SJCRH30 (cell line): Measurements from ENCODE around the gene LHPP. TPM values are rescaled to one million over a fixed set of nuclear protein-coding genes. Genes with fewer than 3 reads are reported as not detected.

Experiments
- DNase-seq, 2 experiments: peaks; one replicate each; pipeline ENCODE4 v3.0.0-alpha.2; 2015 to 2020
- H3K27ac ChIP-seq: fragments of 250-450 bp; sonication (Bioruptor Pico); 2 replicates; pipeline ENCODE4 v1.5.1; 2020; ENCODE audit warnings: mild to moderate bottlenecking, moderate library complexity
- H3K27me3 ChIP-seq: fragments of 250-450 bp; sonication (Bioruptor Pico); 2 replicates; pipeline ENCODE4 v1.5.1; 2020; ENCODE audit warnings: mild to moderate bottlenecking, moderate library complexity
- H3K36me3 ChIP-seq: fragments of 250-450 bp; sonication (Bioruptor Pico); 2 replicates; pipeline ENCODE4 v1.5.1; 2020; ENCODE audit warnings: mild to moderate bottlenecking, moderate library complexity
- H3K4me1 ChIP-seq: fragments of 250-450 bp; sonication (Bioruptor Pico); 2 replicates; pipeline ENCODE4 v1.5.1; 2020; ENCODE audit warnings: mild to moderate bottlenecking, moderate library complexity
- H3K4me3 ChIP-seq: fragments of 250-450 bp; sonication (Bioruptor Pico); 2 replicates; pipeline ENCODE4 v1.5.1; 2020; ENCODE audit warnings: mild to moderate bottlenecking, moderate library complexity
- H3K9me3 ChIP-seq: fragments of 250-450 bp; sonication (Bioruptor Pico); replicated peaks from 2 replicates; pipeline ENCODE4 v1.5.1; 2020; ENCODE audit warnings: mild to moderate bottlenecking, moderate library complexity
- total RNA-seq: library from RNA; depleted of rRNA; stranded (reverse); fragments of >200 nt; shearing (Covaris generic); gene quantifications from 2 replicates; pipeline ENCODE4 v1.2.3, GENCODE V29; 2014

The LHPP gene
- total RNA-seq, 1 experiment from 2014 or later: 2.9 TPM

DNA sequence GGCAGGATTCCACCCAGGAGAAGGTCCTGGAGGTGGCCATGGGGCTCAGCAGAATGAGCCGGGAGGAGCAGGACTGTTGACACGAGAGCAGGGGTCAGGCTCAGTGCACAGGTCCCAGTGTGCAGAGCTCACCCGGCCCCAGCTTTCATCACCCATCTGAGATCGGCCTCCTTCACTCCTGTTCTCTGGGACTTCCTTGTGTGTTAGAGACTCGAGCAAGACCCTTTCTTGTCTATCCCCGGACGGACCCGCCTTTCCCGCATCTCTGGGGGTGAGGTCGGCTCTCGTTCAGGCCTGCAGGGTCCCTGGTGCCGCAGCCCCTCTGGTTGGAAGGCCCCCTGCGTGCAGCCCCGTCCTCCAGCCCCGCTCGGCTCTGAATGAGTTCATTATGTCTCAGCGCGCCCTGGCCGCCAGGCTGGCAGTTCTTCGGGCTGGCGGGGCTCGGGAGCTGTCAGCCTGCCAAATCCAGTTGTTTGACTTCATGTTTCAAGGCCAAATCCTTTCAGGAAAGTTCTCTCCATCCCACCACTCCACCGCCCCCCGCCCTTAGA is 127.9 kb downstream of the LHPP start:
- Histone ChIP-seq H3K4me3 (peak overlapping the region; percentile 47), H3K27me3 (0 out of 2 replicates have a peak, but pooled peaks cover 7% of the 10 kb centered on the region), H3K36me3 (no peaks in the 10 kb centered on the region), H3K27ac (no peak overlapping the region), H3K4me1 (peaks cover 10% of the 10 kb centered on the region), H3K9me3 (0 out of 2 replicates have a peak, but pooled peaks cover 2% of the 10 kb centered on the region)
- DNase-seq: peak; percentile 33 to 48

DNA sequence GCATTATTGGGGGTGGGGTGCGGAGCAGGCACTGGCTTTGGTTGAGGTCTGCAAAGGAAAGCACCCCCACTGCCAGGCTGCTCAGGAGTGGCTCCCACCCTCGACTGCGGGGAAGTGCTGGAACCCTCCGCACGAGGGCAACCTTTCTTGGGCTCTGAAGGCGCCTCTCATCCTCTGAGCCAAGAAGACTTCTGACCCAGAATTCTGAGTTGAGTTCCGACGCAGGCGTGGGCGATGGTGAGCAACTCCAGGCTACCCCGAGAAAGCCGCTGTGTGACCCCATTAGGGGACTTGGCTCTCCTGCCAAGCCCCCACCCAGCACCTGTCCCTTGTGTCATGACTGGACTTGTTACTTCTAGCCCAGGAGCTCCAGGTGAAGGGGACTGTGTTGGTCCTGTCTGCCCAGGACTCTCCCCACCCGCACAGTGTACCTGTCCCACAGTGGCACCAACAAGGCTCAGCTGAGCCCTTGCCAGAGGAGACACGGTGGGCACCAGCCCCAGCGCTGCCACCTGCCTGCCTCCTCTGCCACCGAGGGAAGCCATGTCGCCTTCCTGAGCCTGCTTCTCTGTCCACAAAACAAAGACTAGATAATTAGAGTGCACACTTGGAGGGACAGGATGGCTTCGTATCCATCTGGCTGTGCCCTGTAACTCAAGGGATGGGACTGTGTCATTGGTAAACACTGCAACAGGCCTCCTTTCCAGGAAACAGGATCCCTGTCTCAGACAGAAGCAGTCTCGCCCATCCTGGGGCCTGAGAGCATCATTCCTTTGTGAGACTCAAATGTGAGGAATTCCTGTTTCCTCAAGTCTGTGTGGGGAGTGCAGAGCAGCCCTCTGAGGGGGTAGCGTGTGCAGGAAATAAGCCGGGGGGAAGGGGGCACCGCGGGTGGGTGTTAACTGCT is 128.8 kb downstream of the LHPP start:
- H3K36me3 ChIP-seq: no peaks in the 10 kb centered on the region
- no peaks in the 10 kb centered on the region for H3K9me3 ChIP-seq
- 0 out of 2 replicates have a peak, but pooled peaks cover 7% of the 10 kb centered on the region for H3K27me3 ChIP-seq
- no peak overlapping the region for H3K4me3 ChIP-seq
- no peak overlapping the region for H3K27ac ChIP-seq
- peaks cover 10% of the 10 kb centered on the region for H3K4me1 ChIP-seq
- DNase-seq: no peak

DNA sequence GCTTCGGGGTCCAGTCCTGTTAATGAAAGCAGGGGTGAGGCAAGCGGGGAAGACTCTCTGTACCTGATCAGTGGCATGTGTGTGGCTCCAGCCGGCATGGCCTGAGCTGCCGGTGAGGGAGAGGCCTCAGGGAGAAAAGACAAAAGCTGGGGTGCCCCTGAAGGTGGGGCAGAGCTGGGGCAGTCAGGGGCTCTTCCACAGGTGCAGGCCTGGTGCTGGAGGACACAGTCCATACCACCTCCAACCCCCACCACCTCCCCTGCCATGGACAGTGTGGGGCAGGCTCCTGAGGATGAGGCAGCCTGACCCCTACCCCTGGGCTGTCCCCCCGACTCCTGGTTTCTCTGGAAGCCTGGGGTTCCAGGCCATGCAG is 129.5 kb downstream of the LHPP start:
- no peak for DNase-seq
- Histone ChIP-seq H3K4me3 (no peak overlapping the region), H3K36me3 (no peaks in the 10 kb centered on the region), H3K9me3 (no peaks in the 10 kb centered on the region), H3K27ac (no peak overlapping the region), H3K4me1 (peaks cover 10% of the 10 kb centered on the region), H3K27me3 (0 out of 2 replicates have a peak, but pooled peaks cover 7% of the 10 kb centered on the region)

DNA sequence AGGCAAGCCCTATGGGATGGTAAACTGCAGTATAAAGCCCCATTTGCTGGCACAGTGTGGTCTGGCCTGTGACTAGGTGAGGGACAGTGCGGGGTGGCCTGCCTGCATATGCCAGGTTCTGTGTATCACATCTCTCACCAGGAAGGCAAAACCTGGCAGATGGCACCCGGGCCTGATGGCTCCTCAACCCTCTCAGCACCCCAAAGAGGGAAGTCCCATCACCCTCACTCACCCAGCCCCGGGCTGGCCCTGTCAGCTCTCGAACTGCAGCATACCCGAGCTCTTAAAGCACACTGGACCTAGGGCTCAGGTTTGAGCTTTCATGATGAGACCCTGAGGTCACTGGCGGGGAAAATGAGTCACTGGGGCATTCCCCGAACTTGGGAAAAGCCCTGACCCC is 130.5 kb downstream of the LHPP start:
- DNase-seq: no peak
- H3K27me3 ChIP-seq: 0 out of 2 replicates have a peak, but pooled peaks cover 7% of the 10 kb centered on the region
- no peaks in the 10 kb centered on the region for H3K9me3 ChIP-seq
- no peak overlapping the region for H3K27ac ChIP-seq
- no peaks in the 10 kb centered on the region for H3K36me3 ChIP-seq
- H3K4me3 ChIP-seq: no peak overlapping the region
- H3K4me1 ChIP-seq: peaks cover 10% of the 10 kb centered on the region

DNA sequence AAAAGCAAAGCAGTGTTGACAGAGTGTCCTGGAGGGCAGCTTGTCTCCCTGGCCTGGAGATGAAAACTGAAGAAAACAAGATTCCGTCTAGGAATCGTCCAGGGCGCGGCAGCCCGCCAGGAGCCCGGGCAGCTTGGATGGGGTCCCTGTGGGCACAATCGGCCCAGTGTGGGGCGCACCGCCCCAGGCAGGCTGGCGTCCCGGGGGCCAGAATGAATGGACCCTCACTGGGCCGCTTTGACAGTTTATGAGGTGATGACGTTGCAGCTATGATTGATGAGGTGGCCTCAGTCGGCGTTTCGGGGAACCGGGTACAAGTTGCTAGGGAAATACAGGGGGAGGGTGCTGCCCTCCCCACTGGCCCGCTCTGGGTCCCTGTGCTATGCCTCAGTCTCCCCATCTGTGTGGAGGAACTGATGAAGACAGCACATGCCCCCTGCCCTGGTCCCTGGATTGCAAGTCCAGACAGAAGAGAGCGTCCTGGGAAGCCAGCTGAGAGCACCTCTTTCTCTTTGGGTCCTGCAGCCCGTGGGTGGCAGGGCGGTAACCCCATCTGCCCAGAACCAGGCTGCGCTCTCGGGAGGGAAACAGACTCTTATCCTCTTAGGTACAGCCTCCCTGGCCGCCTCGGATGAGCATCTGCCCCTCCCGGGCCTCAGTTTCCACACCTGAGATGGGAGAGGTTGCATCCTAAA is 131.3 kb downstream of the LHPP start:
- 0 out of 2 replicates have a peak, but pooled peaks cover 7% of the 10 kb centered on the region for H3K27me3 ChIP-seq
- H3K9me3 ChIP-seq: no peaks in the 10 kb centered on the region
- H3K27ac ChIP-seq: no peak overlapping the region
- H3K4me3 ChIP-seq: no peak overlapping the region
- peaks cover 10% of the 10 kb centered on the region for H3K4me1 ChIP-seq
- no peak for DNase-seq
- no peaks in the 10 kb centered on the region for H3K36me3 ChIP-seq

DNA sequence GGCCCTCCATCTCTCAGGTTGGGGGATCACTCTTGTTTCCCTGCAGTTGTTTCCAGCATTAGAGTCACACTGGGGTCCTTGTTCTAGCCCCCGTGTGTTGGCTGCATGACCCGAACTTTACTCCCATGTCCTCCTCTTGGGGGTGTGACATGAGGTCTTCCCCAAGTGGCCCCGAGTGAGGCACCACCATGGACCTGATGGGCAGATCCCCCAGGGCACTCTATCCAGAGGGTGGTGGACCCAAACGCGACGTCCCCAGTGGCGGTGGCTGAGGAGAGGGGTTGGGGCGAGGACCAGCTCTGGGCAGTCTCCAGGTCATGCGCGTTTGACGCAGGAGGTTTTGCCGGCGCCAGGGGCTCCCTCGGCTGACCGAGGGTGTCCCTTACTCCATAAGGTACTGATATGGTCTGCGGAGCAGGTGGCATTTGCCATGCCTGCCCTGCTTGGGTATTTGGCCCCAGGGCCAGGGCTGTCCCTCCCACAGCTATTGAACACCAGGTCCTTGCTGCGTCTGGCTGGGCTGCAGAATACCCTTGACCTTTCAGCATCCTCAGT is 131.9 kb downstream of the LHPP start:
- Histone ChIP-seq H3K27me3 (0 out of 2 replicates have a peak, but pooled peaks cover 7% of the 10 kb centered on the region), H3K9me3 (no peaks in the 10 kb centered on the region), H3K4me1 (peaks cover 8% of the 10 kb centered on the region), H3K27ac (no peak overlapping the region), H3K4me3 (no peak overlapping the region), H3K36me3 (no peaks in the 10 kb centered on the region)
- no peak for DNase-seq

DNA sequence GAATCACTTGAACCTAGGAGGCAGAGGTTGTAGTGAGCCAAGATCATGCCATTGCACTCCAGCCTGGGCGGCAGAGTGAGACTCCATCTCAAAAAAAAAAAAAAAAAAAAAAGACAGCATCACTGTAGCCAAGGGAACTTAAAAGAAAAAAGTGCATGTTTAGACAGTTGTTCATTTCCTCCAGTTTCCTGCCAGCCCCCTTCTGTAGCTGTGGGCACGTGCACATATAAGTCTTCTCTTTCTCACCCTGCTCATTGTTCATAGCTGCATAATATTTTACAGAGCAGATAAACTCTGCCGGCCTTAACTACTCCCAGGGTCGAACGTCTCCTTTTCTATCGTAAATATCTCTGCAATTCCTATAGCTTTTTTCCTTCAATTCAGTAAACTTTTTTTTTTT is 132.6 kb downstream of the LHPP start:
- Histone ChIP-seq H3K4me1 (peaks cover under 1% of the 10 kb centered on the region), H3K9me3 (no peaks in the 10 kb centered on the region), H3K4me3 (no peak overlapping the region), H3K27ac (no peak overlapping the region), H3K27me3 (0 out of 2 replicates have a peak, but pooled peaks cover 3% of the 10 kb centered on the region), H3K36me3 (no peaks in the 10 kb centered on the region)
- no peak for DNase-seq

DNA sequence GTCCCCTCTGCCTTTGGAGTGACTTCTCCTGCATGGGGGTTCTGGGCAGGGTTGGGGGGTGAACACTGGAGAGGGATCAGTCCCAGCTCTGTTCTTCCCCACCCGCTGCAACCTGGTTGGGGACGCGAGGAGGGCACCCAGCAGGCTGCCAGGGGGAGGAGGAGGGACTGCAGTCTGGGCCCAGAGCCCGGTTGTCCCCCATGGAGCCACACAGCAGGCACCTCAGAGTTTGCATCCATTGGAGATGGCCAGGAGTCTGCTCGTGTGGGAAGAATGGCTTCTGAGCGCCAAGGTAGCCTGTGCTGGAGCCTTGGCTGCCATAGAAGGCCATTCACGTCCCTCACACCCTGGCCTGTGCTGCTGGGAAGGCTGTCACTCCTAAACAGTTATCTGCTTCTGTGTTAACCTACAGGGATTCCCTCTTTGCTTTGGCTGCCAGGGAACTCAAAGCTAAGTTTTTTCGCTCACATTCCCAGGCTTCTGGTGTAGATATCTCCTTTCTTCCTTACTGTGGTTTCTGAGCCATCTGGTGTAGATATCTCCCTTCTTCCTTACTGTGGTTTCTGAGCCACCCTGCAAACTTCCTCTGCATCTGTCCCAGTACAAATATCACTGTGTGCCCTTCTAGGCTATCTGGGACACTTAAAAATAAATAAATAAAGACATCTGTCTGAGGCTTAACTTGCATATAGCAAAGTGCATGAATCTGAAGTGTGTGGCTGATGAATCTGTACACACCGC is 133.7 kb downstream of the LHPP start:
- H3K4me3 ChIP-seq: no peak overlapping the region
- DNase-seq: no peak
- H3K4me1 ChIP-seq: no peaks in the 10 kb centered on the region

DNA sequence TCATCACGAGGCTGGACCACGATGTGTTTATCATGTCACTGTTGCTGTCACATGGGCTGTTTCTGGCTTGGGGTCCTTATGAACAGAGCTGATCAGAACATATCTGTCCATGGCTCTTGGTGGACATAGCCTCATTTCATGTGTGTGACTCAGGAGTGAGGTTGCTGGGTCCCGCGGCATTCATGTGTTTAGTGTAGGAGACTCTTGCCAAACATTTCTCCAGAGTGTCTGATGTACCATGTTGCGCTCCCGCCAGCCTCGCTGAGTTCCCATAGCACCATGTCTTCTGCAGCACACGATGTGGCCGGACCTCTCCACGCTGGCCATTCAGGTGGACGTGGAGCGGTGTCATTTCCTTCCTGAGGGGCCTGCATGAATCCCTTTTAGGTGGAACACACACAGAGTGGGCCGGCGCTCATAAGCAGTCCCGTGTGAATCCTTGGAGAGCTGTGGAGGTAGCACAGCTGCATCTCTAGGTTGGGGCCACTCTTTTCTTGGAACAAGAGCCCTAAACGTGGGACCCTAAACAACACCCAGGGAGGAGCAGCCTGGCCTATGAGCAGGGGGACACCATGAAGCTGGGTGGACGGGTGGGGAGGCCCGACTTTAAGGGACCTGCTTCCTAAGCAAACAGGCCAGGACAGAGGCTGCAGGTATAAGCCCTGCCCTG is 134.6 kb downstream of the LHPP start:
- Histone ChIP-seq H3K27ac (no peak overlapping the region), H3K9me3 (no peaks in the 10 kb centered on the region), H3K4me3 (no peak overlapping the region), H3K4me1 (no peaks in the 10 kb centered on the region), H3K36me3 (no peaks in the 10 kb centered on the region), H3K27me3 (no peaks in the 10 kb centered on the region)
- no peak for DNase-seq

More for the DNA sequence above, 133.7 kb downstream of the LHPP start:
- Histone ChIP-seq H3K27ac (no peak overlapping the region), H3K36me3 (no peaks in the 10 kb centered on the region), H3K9me3 (no peaks in the 10 kb centered on the region), H3K27me3 (no peaks in the 10 kb centered on the region)

DNA sequence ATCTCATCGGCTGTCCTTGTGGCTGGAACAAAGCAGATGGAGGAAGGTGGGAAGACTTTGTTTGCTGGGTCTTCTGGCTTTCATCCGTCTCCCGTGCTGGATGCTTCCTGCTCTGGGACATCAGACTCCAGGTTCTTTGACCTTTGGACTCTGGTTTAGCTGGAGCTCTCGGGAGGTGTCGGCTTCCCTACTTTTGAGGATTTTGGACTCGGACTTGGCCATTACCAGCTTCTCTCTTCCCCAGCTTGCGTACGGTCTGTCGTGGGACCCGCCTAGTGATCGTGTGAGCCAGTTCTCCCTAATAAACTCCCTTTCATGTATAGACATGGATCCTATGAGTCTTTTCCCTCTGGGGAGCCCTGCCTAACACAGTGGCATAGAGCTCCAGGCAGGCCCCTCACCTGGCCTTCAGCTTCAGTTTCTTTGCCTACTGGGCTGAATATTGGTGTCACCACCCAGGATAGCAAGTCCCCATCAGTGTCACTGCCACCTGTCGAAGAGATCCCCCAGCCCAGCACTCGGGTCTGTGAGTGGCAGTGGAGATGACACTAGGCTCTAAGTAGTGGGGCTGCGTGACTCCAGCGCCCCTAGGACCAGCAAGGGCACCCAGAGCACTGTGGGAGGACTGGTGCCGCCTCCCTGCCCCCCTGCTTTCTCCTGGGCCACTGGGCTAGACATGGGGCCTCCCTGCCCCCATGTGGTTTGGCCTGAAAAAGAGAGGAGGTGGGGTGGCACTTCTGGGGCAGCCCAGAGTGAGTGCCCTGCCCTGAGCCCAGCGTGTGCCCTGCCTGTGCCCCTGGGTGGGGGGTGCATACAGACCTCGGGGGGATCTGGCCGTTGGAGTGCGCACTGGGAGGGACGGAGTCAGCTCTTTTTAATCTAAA is 135.6 kb downstream of the LHPP start:
- DNase-seq: no peak
- no peak overlapping the region for H3K27ac ChIP-seq
- no peak overlapping the region for H3K4me3 ChIP-seq
- no peaks in the 10 kb centered on the region for H3K36me3 ChIP-seq
- H3K27me3 ChIP-seq: no peaks in the 10 kb centered on the region
- no peaks in the 10 kb centered on the region for H3K9me3 ChIP-seq
- H3K4me1 ChIP-seq: no peaks in the 10 kb centered on the region

DNA sequence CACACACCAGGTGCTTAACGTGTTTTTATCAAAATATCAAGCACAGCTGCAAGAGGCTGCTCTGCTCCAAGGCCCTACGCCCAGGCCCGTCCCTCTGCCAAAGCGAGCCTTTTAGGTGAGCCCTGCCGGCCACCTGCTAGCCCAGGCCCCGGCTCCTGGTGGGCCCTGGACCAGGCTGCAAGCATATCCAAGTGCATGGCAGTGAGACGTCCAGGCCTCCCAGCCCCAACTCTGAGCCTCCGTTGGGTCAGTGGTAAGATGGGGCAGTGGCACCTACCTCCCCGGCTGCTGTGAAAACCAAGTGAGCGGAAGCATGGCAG is 136.2 kb downstream of the LHPP start:
- H3K4me3 ChIP-seq: no peak overlapping the region
- H3K27me3 ChIP-seq: no peaks in the 10 kb centered on the region
- no peaks in the 10 kb centered on the region for H3K36me3 ChIP-seq
- H3K4me1 ChIP-seq: no peaks in the 10 kb centered on the region
- no peak for DNase-seq
- no peaks in the 10 kb centered on the region for H3K9me3 ChIP-seq
- H3K27ac ChIP-seq: no peak overlapping the region

DNA sequence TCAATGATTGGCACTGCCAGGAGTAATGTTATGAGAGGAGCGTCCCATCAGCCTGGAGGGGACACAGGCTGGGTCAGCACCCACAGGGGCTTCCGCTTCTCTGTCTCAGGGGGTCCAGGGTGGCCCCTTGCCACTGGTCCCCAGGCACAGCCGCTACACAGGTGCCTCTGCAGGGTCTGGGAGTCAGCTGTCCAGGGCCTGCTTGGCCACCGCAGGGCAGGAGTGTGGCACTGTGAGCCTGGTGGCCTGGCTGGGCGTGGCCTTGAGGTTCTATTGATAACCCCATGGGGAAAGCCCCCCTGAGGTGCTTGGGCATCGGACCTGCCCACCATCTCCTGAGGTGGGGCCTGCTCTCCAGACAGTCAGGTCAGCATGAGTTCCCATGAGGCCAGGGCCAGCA is 136.6 kb downstream of the LHPP start:
- no peaks in the 10 kb centered on the region for H3K4me1 ChIP-seq
- no peak overlapping the region for H3K4me3 ChIP-seq
- H3K27me3 ChIP-seq: no peaks in the 10 kb centered on the region
- no peaks in the 10 kb centered on the region for H3K36me3 ChIP-seq
- H3K27ac ChIP-seq: no peak overlapping the region
- H3K9me3 ChIP-seq: no peaks in the 10 kb centered on the region
- no peak for DNase-seq
